HG03432 (cell line): Measurements from ENCODE around the gene FAM174B.

Experiments
- ATAC-seq: cut with Tn5 transposase; IDR thresholded peaks from one replicate; pipeline ENCODE4 v1.9.1; 2021; ENCODE audit warnings: mild to moderate bottlenecking, moderate library complexity; ENCODE audit not compliant: unreplicated experiment

FAM174B gene

DNA sequence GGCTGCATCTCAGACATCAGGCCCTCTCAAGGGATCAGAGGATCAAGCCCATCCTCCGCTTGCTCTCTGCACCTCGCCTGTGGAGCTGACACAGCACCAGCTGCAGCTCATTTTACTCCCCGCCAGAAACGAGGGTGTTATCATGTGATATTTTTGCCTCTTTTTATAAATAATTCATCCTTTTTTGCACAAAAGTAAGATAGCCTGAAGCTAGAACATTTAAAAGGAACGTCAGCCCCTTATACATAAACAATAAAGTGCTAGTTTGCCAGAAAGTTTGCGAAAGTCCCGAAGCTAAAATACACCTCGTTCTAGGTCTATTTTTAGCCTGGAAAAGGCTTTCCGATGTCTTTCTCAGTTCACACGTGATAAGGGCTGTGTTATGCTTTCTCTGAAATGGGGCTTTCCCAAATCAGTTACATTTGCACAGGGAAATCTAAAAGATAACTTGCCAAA is 9.6 kb upstream of the FAM174B start:
- ATAC-seq, result peak; percentile 13

DNA sequence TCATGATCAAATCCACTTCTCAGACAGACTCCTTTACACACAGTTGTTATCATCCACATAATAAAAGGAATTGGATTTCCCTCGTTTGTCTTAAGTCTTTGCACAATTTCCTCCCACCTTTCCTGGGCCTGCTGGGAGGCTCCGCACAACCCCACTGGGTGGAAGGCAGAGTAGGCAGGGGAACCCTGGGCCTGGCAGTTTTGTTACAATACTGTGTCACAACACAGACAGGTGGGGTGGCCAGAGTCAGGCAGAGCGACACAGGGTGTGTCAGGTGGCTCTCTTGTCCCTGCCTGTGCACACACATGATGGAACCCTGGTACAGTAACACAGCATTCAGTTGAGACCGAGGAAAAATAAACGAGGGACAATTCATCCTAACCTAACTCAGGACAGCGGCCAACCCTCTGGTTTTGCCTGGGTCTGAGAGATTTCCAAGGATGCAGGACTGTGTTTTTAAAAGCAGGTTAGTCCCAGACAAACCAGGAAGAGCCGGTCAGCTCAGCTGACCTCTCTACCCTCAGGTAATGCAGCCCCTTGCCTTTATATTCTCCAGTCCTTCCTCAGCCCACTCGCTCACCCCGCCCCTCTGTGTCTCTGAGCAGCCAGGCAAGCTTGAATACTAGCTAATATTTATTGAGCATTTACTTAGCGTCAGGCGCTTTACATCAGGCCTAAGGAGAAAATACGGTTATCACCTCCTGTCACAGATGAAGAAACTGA is 8.8 kb upstream of the FAM174B start:
- no peak for ATAC-seq

DNA sequence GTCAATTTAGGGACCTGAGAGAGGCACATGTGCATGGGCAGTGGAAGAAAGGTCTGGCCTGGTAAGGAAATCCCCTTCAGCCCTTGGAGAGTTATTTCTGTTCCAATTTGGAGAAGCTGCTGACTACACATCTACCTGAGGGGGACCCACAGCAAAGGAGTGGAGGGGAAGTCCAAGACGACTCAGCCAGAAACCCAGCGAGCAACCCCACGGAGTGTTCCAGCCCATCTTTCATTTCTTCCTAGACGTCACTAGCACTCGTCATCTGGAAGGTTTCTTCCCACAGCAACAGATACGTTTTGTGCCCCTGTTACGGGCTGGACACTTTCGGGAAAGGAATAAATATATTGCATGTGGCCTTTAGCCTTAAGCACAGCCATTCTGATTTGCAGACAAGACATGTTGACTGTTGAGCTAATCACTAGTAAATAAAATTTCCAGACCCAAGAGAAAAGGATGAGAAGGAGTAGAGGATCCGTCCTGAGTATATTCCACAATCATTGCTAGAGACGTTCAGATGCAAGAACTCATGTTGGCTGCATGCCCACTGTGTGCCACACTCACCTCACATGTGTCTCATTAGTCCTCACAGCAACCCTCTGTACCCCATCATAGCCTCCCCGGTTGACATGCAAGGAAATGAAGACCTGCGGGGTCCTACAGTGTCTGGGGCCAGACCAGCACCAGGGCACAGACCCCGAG is 7.8 kb upstream of the FAM174B start:
- peak; percentile 78 for ATAC-seq

DNA sequence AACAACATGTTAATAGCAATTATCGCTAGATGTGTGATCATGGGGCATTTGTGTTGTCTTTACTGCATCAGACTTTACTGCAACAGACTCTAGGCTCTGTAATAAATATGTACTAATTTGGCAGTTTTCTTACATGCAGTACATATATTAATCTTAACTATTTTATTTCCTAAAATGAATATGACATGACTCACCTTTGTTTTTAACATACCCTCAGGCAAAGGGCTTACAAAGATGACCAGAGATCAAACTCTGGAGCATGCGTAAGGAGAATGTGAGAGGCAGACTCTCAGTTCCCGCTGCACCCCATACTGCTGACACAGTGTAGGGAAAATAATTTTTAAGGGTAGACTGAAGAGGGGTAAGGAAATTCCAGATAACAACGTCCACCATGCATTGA is 7.2 kb upstream of the FAM174B start:
- ATAC-seq, result peak; percentile 14

DNA sequence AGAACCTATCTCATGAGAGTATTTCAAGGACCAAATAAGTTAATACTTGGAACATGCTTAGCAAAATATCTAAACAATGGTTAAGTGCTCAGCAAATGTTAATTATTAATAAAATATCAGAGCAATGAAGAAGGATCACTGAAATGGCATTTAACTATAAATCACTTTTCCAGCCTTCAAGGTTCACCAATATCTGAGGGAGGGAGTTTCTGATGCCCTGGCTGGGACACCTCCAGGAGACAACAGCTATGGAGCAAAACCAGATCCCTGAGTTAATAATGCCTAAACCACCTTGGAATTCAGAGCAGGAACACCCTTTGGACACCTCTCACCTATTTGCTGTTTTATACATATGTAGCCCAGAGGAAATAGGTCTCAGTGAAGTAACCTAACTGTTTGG is 6.4 kb upstream of the FAM174B start:
- ATAC-seq, result no peak

DNA sequence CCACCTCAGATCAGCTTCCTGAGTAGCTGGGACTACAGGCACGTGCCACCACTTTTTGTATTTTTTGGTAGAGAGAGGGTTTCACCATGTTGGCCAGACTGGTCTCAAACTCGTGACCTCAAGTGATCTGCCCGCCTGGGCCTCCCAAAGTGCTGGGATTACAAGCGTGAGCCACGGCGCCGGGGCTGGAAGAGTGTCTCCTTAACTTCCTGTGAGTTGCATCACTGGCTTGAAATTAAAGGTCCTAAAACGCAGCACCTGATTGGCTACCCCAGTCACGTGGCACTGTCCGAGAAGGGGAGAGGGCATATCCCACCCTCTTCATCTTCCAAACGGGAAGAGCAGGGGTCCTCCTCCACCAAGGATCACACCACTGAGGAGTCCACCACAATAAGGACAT is 5.5 kb upstream of the FAM174B start:
- ATAC-seq, result no peak

GRCh38 chr15:92657486-92657885 is 1.9 kb upstream of the FAM174B start:
- no peak for ATAC-seq

DNA sequence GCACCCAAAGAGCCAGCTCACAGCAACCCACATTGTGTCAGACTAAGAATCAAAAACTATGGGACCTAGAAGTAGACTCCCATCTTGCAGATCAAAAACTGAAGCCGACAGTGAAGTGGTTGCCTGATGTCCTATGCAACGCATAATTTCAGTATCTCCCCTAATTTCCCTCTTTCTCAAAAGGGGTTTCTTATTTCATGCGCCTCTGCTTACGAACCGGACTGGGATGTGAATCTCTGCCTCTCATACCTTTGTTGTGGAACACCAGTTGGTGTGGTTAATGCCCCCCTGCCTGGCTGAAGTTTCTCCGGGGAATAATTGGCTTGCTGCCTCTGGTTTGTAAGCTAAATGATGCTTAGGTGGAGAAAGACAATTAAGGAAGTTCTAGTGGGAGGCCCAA is 514 bp upstream of the FAM174B start:
- ATAC-seq, result no peak

DNA sequence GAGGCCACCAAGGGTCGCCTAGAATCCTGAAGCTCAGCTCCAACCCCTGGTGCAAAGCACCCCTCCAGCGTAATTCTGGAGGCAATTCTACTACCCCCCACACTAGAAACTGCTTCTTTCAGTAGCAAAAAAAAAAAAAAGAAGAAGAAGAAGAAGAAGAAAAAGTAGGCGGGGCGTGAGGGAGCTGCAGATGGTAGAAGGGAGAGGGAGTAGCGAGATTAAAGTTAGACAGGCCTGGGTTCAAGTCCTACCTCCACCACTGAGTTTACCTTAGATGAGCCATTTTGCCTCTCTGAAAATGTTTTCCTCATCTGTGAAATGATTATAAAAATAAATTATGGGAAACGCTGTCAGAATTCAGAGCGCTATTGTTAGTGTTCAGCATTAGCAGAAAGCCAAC is 913 bp downstream of the FAM174B start:
- ATAC-seq, result no peak

GRCh38 chr15:92653836-92654539 is 1.6 kb downstream of the FAM174B start:
- ATAC-seq, result peak; percentile 45

DNA sequence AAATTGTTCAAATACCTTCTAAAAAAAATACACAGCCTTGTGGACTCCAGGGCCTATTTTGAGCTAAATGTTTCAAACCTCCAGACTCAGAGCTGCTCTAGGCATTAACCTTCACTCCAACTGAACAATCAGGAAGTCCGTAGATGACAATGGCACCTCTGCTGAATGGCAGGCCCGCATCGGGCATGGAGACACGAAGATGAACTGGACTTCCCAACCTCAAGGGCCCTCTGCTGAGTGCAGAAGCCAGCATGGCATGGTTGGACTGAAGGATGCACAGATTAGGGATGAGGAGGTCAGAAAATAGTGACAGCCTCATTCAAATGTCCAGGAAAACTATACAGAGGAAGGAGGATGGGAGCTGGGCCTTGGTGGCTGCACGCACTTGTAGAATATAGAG is 2.2 kb downstream of the FAM174B start:
- no peak for ATAC-seq

GRCh38 chr15:92652576-92652966 is 3.0 kb downstream of the FAM174B start:
- no peak for ATAC-seq

DNA sequence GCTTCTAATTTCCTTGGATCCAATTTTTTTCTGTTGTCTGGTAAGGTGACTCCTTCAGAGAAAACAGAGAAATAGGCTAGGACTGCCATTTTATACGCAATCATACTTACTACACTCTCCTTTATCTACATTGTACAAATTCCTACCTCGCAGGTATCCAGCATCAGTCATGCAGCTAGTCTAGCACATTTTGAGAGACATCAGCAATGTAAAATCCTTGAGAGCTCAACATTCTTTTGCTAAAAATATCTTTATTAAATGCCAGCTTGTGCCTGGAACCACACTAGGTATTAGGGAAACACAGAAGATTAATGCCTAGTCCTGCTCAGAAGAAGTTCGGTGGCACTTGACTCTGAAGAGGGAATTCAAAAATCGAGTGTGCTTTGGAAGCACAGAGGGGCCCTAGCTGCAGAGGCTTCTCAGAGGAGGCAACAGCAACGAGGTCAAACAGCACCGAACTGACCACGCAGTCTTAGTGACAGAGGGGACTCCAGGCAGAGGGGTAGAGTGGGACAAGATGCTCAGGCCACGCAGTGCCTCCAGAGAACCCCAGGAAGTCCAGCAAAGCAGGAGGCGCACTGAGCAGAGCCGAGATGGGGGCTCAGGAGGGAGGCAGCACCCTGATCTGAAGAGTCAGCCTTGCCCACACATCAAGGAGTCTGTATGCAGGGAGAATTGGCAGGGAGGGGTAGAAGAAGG is 3.5 kb downstream of the FAM174B start:
- no peak for ATAC-seq

GRCh38 chr15:92650966-92651365 is 4.6 kb downstream of the FAM174B start:
- ATAC-seq, result no peak

DNA sequence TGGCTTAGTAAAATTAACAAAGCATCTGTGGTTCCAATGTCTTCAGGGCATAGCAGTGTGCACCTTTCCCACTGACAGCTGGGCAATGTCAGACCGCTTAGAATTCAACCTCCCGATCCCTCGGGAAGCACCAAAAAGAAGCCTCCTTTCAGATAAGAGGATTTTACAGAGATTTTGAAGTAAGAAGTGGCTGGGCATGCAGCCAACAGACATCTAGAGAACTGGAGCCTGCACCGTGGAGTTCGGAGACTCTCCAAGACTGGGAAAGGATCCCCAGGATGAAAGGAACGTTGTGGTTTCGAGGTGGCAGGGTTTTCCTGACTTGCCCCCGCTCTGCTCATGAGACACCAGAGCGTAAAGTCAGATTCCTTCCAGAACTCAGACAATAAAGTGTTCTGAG is 5.3 kb downstream of the FAM174B start:
- no peak for ATAC-seq

DNA sequence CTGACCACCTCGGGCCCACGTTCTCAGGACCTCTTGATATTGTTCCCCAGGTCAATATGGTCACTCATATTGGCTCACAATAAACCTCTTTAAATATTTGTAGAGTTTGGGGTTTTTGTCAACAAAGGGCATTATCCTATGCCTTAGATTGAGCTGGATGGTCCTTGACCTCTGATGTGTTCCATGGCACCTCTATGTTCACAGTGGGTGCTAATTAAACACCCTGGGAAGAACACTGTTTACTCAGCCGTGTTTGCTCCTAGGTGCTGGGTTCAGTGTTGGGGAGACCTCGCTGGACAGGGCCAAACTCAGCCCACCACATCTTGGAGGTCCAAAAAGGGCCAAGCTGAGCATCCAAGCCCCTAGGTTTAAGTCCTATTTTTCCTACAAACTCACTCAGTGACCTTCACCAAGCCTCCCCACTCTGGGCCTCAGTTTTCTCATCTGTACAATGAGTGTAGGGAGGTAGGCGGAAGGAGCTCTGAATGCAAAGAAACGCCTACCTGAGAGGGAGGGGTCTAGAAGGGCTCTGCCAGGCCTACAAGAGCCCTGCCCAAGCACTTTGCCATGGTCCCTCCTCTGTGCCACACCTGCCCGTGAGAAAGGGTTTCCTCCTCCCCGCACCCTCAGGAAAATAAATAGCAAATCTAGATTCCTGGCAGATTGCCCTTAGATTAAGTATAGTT is 7.2 kb downstream of the FAM174B start:
- no peak for ATAC-seq

DNA sequence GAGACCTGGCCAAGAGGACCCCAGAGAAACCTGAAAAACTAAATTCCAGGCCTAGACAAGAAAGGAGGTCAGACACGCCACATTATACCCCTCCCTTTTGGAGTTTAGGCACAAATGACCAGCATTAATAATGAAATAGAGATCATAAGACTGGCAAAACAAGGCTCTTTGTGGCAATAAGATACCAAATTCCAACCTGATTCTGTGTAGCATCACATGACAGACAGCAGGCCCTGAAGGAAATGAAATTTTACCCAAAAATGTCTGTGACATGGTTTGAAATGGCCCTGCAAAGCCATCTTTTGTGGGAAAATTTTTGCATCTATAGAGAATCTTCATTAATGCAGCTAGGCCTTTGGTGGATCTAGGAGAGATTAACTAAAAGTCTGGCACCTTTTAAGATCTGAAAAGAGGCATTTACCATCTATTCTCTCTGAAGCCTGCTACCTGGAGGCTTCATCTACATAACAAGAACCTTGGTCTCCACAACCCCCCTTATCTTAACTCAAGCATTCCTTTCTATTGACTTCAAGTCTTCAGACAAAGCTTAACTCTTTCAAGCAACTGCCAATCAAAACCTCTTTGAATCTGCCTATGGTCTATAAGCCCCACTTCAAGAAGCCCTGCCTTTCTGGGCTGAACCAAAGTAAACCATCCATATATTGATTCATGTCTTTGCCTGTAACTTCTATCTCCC is 8.0 kb downstream of the FAM174B start:
- no peak for ATAC-seq

DNA sequence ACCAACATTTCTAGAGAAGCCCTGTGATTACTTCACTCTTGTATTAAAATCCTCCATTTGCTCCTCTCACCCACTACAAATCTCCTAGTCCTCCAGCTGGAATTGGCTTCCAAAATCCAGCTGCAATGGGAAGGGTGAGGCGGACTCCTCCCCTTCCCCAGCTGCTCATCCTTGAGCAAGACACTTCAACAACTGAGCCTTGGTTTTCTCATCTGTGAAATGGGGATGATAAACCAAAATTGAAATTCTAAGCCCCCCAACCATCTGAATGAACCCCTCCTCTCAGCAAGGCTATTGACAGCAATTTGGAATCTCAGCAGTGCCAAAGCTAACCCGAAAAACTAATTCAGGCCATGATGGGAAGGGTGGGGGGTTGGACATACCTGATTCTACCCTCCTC is 9.4 kb downstream of the FAM174B start:
- ATAC-seq, result no peak

- ATAC-seq, result no peak
Observed at GRCh38 chr15:92645731-92646130, 9.8 kb downstream of the FAM174B start.

DNA sequence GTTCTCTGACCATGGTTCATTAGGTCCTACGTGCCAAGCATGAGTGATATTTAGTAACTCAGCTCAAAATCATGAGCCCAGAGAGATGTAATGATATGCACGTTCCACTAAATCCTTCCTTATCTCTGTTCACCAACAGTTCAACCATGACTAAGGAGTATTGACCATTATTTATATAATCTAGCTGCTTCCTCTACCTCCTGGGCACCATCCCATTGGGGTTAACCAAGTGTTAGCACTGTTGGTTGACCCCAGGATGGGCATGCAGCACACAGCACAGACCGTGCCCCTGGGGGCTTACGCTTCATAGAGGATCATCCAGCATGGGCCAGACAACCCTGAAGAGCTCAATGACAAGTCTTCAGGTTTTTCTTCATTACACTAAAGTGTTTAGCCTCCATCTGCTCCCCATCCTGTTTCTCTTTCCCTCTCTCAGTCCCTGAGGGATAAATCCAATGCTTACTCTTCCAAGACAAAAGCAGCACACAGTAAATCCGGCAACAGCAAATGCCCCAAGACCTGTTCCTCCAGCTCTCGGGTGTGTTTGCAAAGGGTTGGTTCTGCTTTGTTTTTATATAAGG is 10.4 kb downstream of the FAM174B start:
- no peak for ATAC-seq
